Neural progenitor cell (in vitro differentiated cells): Measurements from ENCODE around the gene MFSD12. TPM values are rescaled to one million over a fixed set of nuclear protein-coding genes. Genes with fewer than 3 reads are reported as not detected.

Source experiments
- DNase-seq: peaks from one replicate; pipeline ENCODE4 v3.0.0-alpha.2; 2016; ENCODE audit warnings: low spot score
- H2AFZ ChIP-seq: fragments of 200-600 bp; sonication (generic); replicated peaks from 2 replicates; pipeline ENCODE4 v1.6.1; 2016; ENCODE audit warnings: antibody characterized with exemption
- H3F3A ChIP-seq: fragments of 200-600 bp; sonication (generic); 2 replicates; pipeline ENCODE4 v1.6.1; 2016; ENCODE audit warnings: antibody characterized with exemption, low read depth
- H3K27ac ChIP-seq: fragments of 200-600 bp; sonication (generic); 2 replicates; pipeline ENCODE4 v1.5.1; 2016; ENCODE audit warnings: mild to moderate bottlenecking
- H3K27me3 ChIP-seq: fragments of 200-600 bp; sonication (generic); 2 replicates; pipeline ENCODE4 v1.6.1; 2016; ENCODE audit warnings: mild to moderate bottlenecking, moderate library complexity
- H3K36me3 ChIP-seq: fragments of 200-600 bp; sonication (generic); 2 replicates; pipeline ENCODE4 v1.5.1; 2016
- H3K4me1 ChIP-seq: fragments of 200-600 bp; sonication (generic); 2 replicates; pipeline ENCODE4 v1.6.1; 2016; ENCODE audit warnings: mixed run types
- H3K4me2 ChIP-seq: fragments of 200-600 bp; sonication (generic); 2 replicates; pipeline ENCODE4 v1.6.1; 2016
- H3K4me3 ChIP-seq: fragments of 200-600 bp; sonication (generic); 2 replicates; pipeline ENCODE4 v1.5.1; 2016
- H3K79me2 ChIP-seq: fragments of 200-600 bp; sonication (generic); 2 replicates; pipeline ENCODE4 v1.6.1; 2016; ENCODE audit warnings: low read depth
- H3K9ac ChIP-seq: fragments of 200-600 bp; sonication (generic); 2 replicates; pipeline ENCODE4 v1.6.1; 2016
- H3K9me3 ChIP-seq: fragments of 200-600 bp; sonication (generic); 2 replicates; pipeline ENCODE4 v1.5.1; 2016; ENCODE audit warnings: low read depth
- H4K20me1 ChIP-seq: fragments of 200-600 bp; sonication (generic); 2 replicates; pipeline ENCODE4 v1.6.1; 2016; ENCODE audit warnings: low read depth
- H3K27ac Mint-ChIP-seq: 3 replicates; pipeline ENCODE4 v1.8.0; 2021; ENCODE audit warnings: mixed read lengths
- H3K27me3 Mint-ChIP-seq: 2 replicates; pipeline ENCODE4 v1.8.0; 2022; ENCODE audit warnings: low read depth, mild to moderate bottlenecking, inconsistent platforms, moderate library complexity, mixed read lengths; ENCODE audit not compliant: insufficient read depth
- H3K36me3 Mint-ChIP-seq: 3 replicates; pipeline ENCODE4 v1.8.0; 2021; ENCODE audit warnings: mixed read lengths
- H3K4me1 Mint-ChIP-seq: 3 replicates; pipeline ENCODE4 v1.8.0; 2021; ENCODE audit warnings: mixed read lengths
- H3K4me3 Mint-ChIP-seq: 3 replicates; pipeline ENCODE4 v1.8.0; 2021; ENCODE audit warnings: mild to moderate bottlenecking, moderate library complexity, mixed read lengths
- H3K9me3 Mint-ChIP-seq: 3 replicates; pipeline ENCODE4 v1.8.0; 2020; ENCODE audit warnings: mixed read lengths
- CTCF ChIP-seq: fragments of 200-600 bp; sonication (generic); IDR thresholded peaks from 2 replicates; pipeline ENCODE4 v1.5.1; 2017; ENCODE audit warnings: antibody characterized with exemption, mild to moderate bottlenecking
- EZH2 ChIP-seq: fragments of 200-600 bp; sonication (generic); IDR thresholded peaks from 2 replicates; pipeline ENCODE4 v1.6.1; 2017; ENCODE audit warnings: antibody characterized with exemption, mild to moderate bottlenecking, moderate library complexity
- EZH2phosphoT487 ChIP-seq: fragments of 200-600 bp; sonication (generic); IDR thresholded peaks from 2 replicates; pipeline ENCODE4 v1.6.1; 2017; ENCODE audit warnings: antibody characterized with exemption
- total RNA-seq: library from RNA; depleted of rRNA; stranded (reverse); fragments of >200 nt; gene quantifications from 2 replicates; pipeline ENCODE4 v1.2.3, GENCODE V29; 2015; ENCODE audit warnings: low replicate concordance

Gene MFSD12
- total RNA-seq, 1 donor from 2014 or later = 34.1 TPM

- Histone ChIP-seq H3K9me3 (no peaks in the 10 kb centered on the region), H4K20me1 (peaks cover 35% of the 10 kb centered on the region), H3K27me3 (no peaks in the 10 kb centered on the region), H3K36me3 (no peaks in the 10 kb centered on the region), H3K4me1 (no peaks in the 10 kb centered on the region), H2AFZ (no peak overlapping the region), H3K4me2 (no peak overlapping the region), H3F3A (peaks cover 5% of the 10 kb centered on the region), H3K27ac (no peak overlapping the region), H3K79me2 (no peaks in the 10 kb centered on the region), H3K9ac (no peak overlapping the region), H3K4me3 (no peak overlapping the region)
- H3K4me3 Mint-ChIP-seq = no peak overlapping the region
- H3K4me1 Mint-ChIP-seq = no peaks in the 10 kb centered on the region
- no peaks in the 10 kb centered on the region for H3K9me3 Mint-ChIP-seq
- H3K27ac Mint-ChIP-seq = no peak overlapping the region
- no peaks in the 10 kb centered on the region for H3K36me3 Mint-ChIP-seq
- H3K27me3 Mint-ChIP-seq = peaks cover 10% of the 10 kb centered on the region
- DNase-seq = no peak
- TF ChIP-seq EZH2 = no peak
- TF ChIP-seq EZH2phosphoT487 = no peak
- TF ChIP-seq CTCF = no peak
These were observed 9.6 kb downstream of the MFSD12 start for GRCh38 chr19:3547767-3548282.

GRCh38 chr19:3547301-3547731 lies 10.1 kb downstream of the MFSD12 start:
- peak; percentile 27 for DNase-seq
- TF ChIP-seq CTCF (peak; percentile 50), EZH2 (no peak), EZH2phosphoT487 (no peak)
- Histone ChIP-seq H3K4me2 (no peak overlapping the region), H3K36me3 (no peaks in the 10 kb centered on the region), H3F3A (peaks cover 5% of the 10 kb centered on the region), H3K4me1 (no peaks in the 10 kb centered on the region), H4K20me1 (peaks cover 32% of the 10 kb centered on the region), H3K27ac (no peak overlapping the region), H2AFZ (no peak overlapping the region), H3K9me3 (no peaks in the 10 kb centered on the region), H3K79me2 (no peaks in the 10 kb centered on the region), H3K9ac (no peak overlapping the region), H3K4me3 (no peak overlapping the region), H3K27me3 (no peaks in the 10 kb centered on the region)
- H3K9me3 Mint-ChIP-seq = no peaks in the 10 kb centered on the region
- H3K4me1 Mint-ChIP-seq = no peaks in the 10 kb centered on the region
- H3K4me3 Mint-ChIP-seq = no peak overlapping the region
- H3K36me3 Mint-ChIP-seq = no peaks in the 10 kb centered on the region
- H3K27ac Mint-ChIP-seq = no peak overlapping the region
- H3K27me3 Mint-ChIP-seq = peaks cover 10% of the 10 kb centered on the region

- Histone ChIP-seq H3K27ac (no peak overlapping the region), H3K9ac (no peak overlapping the region)
These were observed 11.3 kb downstream of the MFSD12 start for GRCh38 chr19:3546119-3546518.

More at GRCh38 chr19:3546119-3546518, 11.3 kb downstream of the MFSD12 start:
- no peaks in the 10 kb centered on the region for H3K36me3 ChIP-seq
- DNase-seq = no peak
- no peak overlapping the region for H2AFZ ChIP-seq
- peaks cover 5% of the 10 kb centered on the region for H3F3A ChIP-seq
- Mint-ChIP-seq H3K36me3 (no peaks in the 10 kb centered on the region), H3K4me3 (peak overlapping the region; percentile 50), H3K27ac (peak overlapping the region; percentile 63), H3K4me1 (no peaks in the 10 kb centered on the region), H3K27me3 (peaks cover 12% of the 10 kb centered on the region), H3K9me3 (no peaks in the 10 kb centered on the region)
- no peak for TF ChIP-seq EZH2phosphoT487
- TF ChIP-seq CTCF = no peak
- TF ChIP-seq EZH2 = no peak
- no peaks in the 10 kb centered on the region for H3K79me2 ChIP-seq
- H4K20me1 ChIP-seq = peaks cover 32% of the 10 kb centered on the region
- H3K4me1 ChIP-seq = no peaks in the 10 kb centered on the region
- H3K9me3 ChIP-seq = no peaks in the 10 kb centered on the region
- no peaks in the 10 kb centered on the region for H3K27me3 ChIP-seq
- no peak overlapping the region for H3K4me3 ChIP-seq
- no peak overlapping the region for H3K4me2 ChIP-seq
